Stimulated activated naive CD8-positive, alpha-beta T cell treated with anti-CD3 and anti-CD28 coated beads, Interleukin-15, Interleukin-2, amounts not matched to agents 100 U/mL and 50 U/mL, for 24 hours (primary cell): ENCODE data around the gene ZNF260.
A peak's percentile ranks its signal among the peaks of the same experiment; 100 is the strongest.
"Not testable (repeated sequence)": the region's sequence is repeated elsewhere in the genome, so short reads cannot be mapped to it uniquely, and the experiment has no call there.

Experiments used
- ATAC-seq: fragments of 150-1000 bp; cut with Tn5 transposase; one replicate; pipeline ENCODE4 v1.10.0; 2021
- DNase-seq: peaks from one replicate; pipeline ENCODE4 v3.0.0; 2021

ZNF260 gene

GRCh38 chr19:36528194-36528920 lies at the start of gene ZNF260:
ZNF260 (minus strand) TSS chr19:36528271; CDS start chr19:36515238, 13,033 bp downstream.
- ATAC-seq (peak; percentile 95), DNase-seq (peak; percentile 94)

GRCh38 chr19:36577271-36577996 lies 49.4 kb upstream of the ZNF260 start:
- ATAC-seq: no peak
- no peak for DNase-seq

- DNase-seq: no peak
Observed at GRCh38 chr19:36574741-36575140, 46.7 kb upstream of the ZNF260 start.

GRCh38 chr19:36573895-36574720 lies 46.0 kb upstream of the ZNF260 start:
- DNase-seq (no peak), ATAC-seq (no peak)

More at GRCh38 chr19:36574741-36575140, 46.7 kb upstream of the ZNF260 start:
- no peak for ATAC-seq

- peak; percentile 94 for ATAC-seq
- DNase-seq: peak; percentile 84
Observed at GRCh38 chr19:36573020-36573894, 45.2 kb upstream of the ZNF260 start, which contains the start of gene ZNF529. ZNF529 (minus strand) TSS chr19:36573292; CDS start chr19:36572346, 946 bp downstream.

GRCh38 chr19:36572593-36573019 lies 44.5 kb upstream of the ZNF260 start:
- no peak for DNase-seq
- ATAC-seq: no peak

GRCh38 chr19:36564391-36564790 lies 36.3 kb upstream of the ZNF260 start:
- ATAC-seq: no peak
- DNase-seq: no peak

GRCh38 chr19:36547001-36547732 lies 19.1 kb upstream of the ZNF260 start:
- ATAC-seq: no peak
- no peak for DNase-seq

- DNase-seq: peak; percentile 48
- ATAC-seq: peak; percentile 12
Observed at GRCh38 chr19:36528921-36529518, 949 bp upstream of the ZNF260 start.

GRCh38 chr19:36527873-36528193 lies 238 bp downstream of the ZNF260 start:
- DNase-seq (no peak), ATAC-seq (no peak)

- ATAC-seq: no peak
- no peak for DNase-seq
Observed at GRCh38 chr19:36527341-36527740, 730 bp downstream of the ZNF260 start.

- no peak for ATAC-seq
- DNase-seq: no peak
Observed at GRCh38 chr19:36526581-36526980, 1.5 kb downstream of the ZNF260 start.

GRCh38 chr19:36524617-36525016 lies 3.5 kb downstream of the ZNF260 start:
- ATAC-seq (no peak), DNase-seq (no peak)

- DNase-seq: no peak
- ATAC-seq: no peak
Observed at GRCh38 chr19:36514012-36514612, 14.0 kb downstream of the ZNF260 start.

GRCh38 chr19:36508325-36508724 lies 19.7 kb downstream of the ZNF260 start:
- DNase-seq (no peak), ATAC-seq (no peak)

- no peak for ATAC-seq
- DNase-seq: no peak
Observed at GRCh38 chr19:36501973-36502372, 26.1 kb downstream of the ZNF260 start.

GRCh38 chr19:36497001-36497400 lies 31.1 kb downstream of the ZNF260 start:
- no peak for ATAC-seq
- DNase-seq: no peak

GRCh38 chr19:36492689-36493453 lies 35.2 kb downstream of the ZNF260 start:
- DNase-seq: peak; percentile 21
- ATAC-seq: not testable (repeated sequence)

GRCh38 chr19:36490846-36491245 lies 37.2 kb downstream of the ZNF260 start:
- DNase-seq, ATAC-seq: not testable (repeated sequence)
